Measurements from ENCODE around the gene MEIS1. TPM values are rescaled to one million over a fixed set of nuclear protein-coding genes. Genes with fewer than 3 reads are reported as not detected.

MEIS1 gene
- total and polyA plus RNA-seq, 2 donors (not counting 3 experiments of a cell fraction or from before 2014, with no cell fraction given) = 10.0 to 26.5 TPM

DNA sequence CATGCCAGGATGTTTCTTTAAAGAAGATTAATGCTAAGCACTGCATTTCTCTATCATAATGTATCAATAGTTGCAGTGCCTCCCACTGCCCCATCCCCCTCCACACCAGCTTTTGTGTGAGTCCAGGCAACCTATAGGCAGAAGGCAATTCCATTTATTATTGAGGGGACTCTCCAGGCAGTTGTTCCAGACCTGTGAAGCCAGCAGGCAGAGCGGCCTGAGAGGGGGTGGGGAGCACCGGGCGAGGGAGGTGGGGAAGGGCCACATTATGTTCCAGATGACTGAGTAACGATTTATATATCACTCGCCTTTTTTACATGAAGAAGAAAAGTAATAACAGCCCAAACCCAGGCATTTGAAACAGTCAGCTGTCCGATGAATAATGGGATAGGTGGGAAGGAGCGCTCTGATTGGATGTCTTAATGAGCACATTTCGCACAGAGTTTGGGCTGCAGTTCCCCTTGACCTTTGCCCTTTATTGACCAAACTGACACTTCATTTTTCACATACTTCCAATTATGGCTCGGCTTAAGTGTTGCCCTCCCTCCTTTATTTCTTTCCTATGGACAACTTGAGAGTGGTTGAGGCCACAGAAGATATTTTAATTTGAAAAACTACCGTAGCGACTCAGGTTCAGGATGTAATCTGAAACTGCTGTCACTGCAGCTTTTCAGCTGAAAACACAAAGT, 34.4 kb downstream of the MEIS1 start:
- CTCF ChIA-PET = no interaction called here
- H3K9me1 ChIP-seq (replicated peaks; ENCODE audit: control insufficient read depth, extremely low read depth, insufficient read depth, low read length) = no peaks in the 10 kb centered on the region
- POLR2A ChIA-PET = no interaction called here
- dilution Hi-C loops (cut with MboI; ENCODE audit: extremely low pct_ligation_motif_present, low sequenced_read_pairs) = no loop called here
- no peaks in the 10 kb centered on the region for H3K4me1 ChIP-seq (ENCODE audit: control insufficient read depth, extremely low read depth, insufficient read depth, low read length)
- H2AFZ ChIP-seq (ENCODE audit: low read depth, low read length) = no peak overlapping the region
- peaks cover 2 to 4% of the 10 kb centered on the region in 2 experiments for H3K36me3 ChIP-seq (ENCODE audit: control insufficient read depth in 2 of 2, extremely low read depth in 1 of 2, insufficient read depth in 2 of 2, low read length in 2 of 2)
- H3K4me2 ChIP-seq (ENCODE audit: insufficient read depth, low read length) = no peak overlapping the region
- intact Hi-C loops (cut with micrococcal nuclease) = no loop called here
- no TSS peak for BruUV-seq (replicated peaks)
- H4K20me1 ChIP-seq (replicated peaks; ENCODE audit: control insufficient read depth, extremely low read depth, insufficient read depth, low read length) = no peaks in the 10 kb centered on the region
- H3K4me3 ChIP-seq (replicated peaks in 1 of 3; ENCODE audit: insufficient read depth in 1 of 3, low read depth in 1 of 3, low read length in 3 of 3) = no peak overlapping the region
- no peak for DNase-seq (ENCODE audit: low read depth, low spot score)
- no peak overlapping the region for H3K9ac ChIP-seq (replicated peaks; ENCODE audit: extremely low read depth, insufficient read depth, low read length)
- no peak for FAIRE-seq
- H3K27ac ChIP-seq (ENCODE audit: insufficient read depth, low read depth, low read length) = no peak overlapping the region
- no peak for TF ChIP-seq POLR2AphosphoS5 (IDR thresholded peaks at IDR 0.05; ENCODE audit: insufficient read depth, low read depth, low read length)
- TF ChIP-seq, protein P1, sequence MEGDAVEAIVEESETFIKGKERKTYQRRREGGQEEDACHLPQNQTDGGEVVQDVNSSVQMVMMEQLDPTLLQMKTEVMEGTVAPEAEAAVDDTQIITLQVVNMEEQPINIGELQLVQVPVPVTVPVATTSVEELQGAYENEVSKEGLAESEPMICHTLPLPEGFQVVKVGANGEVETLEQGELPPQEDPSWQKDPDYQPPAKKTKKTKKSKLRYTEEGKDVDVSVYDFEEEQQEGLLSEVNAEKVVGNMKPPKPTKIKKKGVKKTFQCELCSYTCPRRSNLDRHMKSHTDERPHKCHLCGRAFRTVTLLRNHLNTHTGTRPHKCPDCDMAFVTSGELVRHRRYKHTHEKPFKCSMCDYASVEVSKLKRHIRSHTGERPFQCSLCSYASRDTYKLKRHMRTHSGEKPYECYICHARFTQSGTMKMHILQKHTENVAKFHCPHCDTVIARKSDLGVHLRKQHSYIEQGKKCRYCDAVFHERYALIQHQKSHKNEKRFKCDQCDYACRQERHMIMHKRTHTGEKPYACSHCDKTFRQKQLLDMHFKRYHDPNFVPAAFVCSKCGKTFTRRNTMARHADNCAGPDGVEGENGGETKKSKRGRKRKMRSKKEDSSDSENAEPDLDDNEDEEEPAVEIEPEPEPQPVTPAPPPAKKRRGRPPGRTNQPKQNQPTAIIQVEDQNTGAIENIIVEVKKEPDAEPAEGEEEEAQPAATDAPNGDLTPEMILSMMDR (IDR thresholded peaks at IDR 0.05; ENCODE audit: extremely low read depth in 1 of 2, insufficient read depth in 1 of 2, low read depth in 1 of 2, low read length in 2 of 2) = no peak
- TF ChIP-seq MYC (IDR thresholded peaks at IDR 0.05; ENCODE audit: low read depth, low read length) = no peak
- no peak for TF ChIP-seq FOS (IDR thresholded peaks at IDR 0.05; ENCODE audit: borderline replicate concordance, insufficient read depth, low read length)
- TF ChIP-seq GATA2 (IDR thresholded peaks at IDR 0.05; ENCODE audit: insufficient read depth, insufficient read length, low read depth, low read length) = no peak
- TF ChIP-seq JUN (IDR thresholded peaks at IDR 0.05; ENCODE audit: borderline replicate concordance, insufficient read depth, insufficient read length, low read depth) = no peak
- no peak for TF ChIP-seq EZH2 (IDR thresholded peaks at IDR 0.05; ENCODE audit: borderline replicate concordance, low read depth, low read length, severe bottlenecking)
- TF ChIP-seq MAX (IDR thresholded peaks at IDR 0.05; ENCODE audit: insufficient read depth, insufficient read length) = no peak
- no peak for TF ChIP-seq POLR2A (IDR thresholded peaks at IDR 0.05; ENCODE audit: low read depth, low read length)
- H3K27me3 ChIP-seq (ENCODE audit: control insufficient read depth in 2 of 2, insufficient read depth in 2 of 2, low read length in 2 of 2) = no peaks in the 10 kb centered on the region
- H3K9me3 ChIP-seq (replicated peaks; ENCODE audit: control insufficient read depth, insufficient read depth, low read length) = no peaks in the 10 kb centered on the region
- no peaks in the 10 kb centered on the region for H3K79me2 ChIP-seq (ENCODE audit: control insufficient read depth, insufficient read depth, low read length)

Data from endothelial cell of umbilical vein (primary cell).